Lung (tissue), 12 donors: Measurements from ENCODE around the gene PLIN5. TPM values are rescaled to one million over a fixed set of nuclear protein-coding genes. Genes with fewer than 3 reads are reported as not detected.

Experiments used
- ATAC-seq: fragments of 200-7000 bp; cut with Tn5 transposase; one replicate; pipeline ENCODE4 v1.9.1; 2020; ENCODE audit warnings: moderate number of reproducible peaks; ENCODE audit not compliant: insufficient read depth, low FRiP score
- DNase-seq, 3 donors: peaks; one replicate each; pipeline ENCODE4 v3.0.0-alpha.2; 2013 to 2017
- H3K27ac ChIP-seq, 2 donors: one replicate each; pipeline ENCODE4 v1.5.1; 2013; ENCODE audit warnings: mild to moderate bottlenecking in 2 of 2, moderate library complexity in 2 of 2, control low read depth in 1 of 2, inconsistent platforms in 1 of 2, low read depth in 1 of 2, low read length in 1 of 2
- H3K27me3 ChIP-seq, 3 donors: one replicate each; pipeline ENCODE4 v1.5.1; 2013; ENCODE audit warnings: low read length in 2 of 3; ENCODE audit not compliant: control insufficient read depth in 3 of 3, insufficient read depth in 3 of 3
- H3K36me3 ChIP-seq, 4 donors: one replicate each; pipeline ENCODE4 v1.5.1; 2013; ENCODE audit warnings: low read length in 4 of 4, mild to moderate bottlenecking in 1 of 4, moderate library complexity in 1 of 4; ENCODE audit not compliant: control insufficient read depth in 4 of 4, insufficient read depth in 4 of 4
- H3K4me1 ChIP-seq, 5 donors: one replicate each; pipeline ENCODE4 v1.5.1; 2013; ENCODE audit warnings: low read length in 5 of 5, mild to moderate bottlenecking in 2 of 5, moderate library complexity in 1 of 5; ENCODE audit not compliant: control insufficient read depth in 5 of 5, insufficient read depth in 5 of 5
- H3K4me3 ChIP-seq: one replicate; pipeline ENCODE4 v1.5.1; 2013; ENCODE audit warnings: mild to moderate bottlenecking, control low read depth, moderate library complexity
- H3K9ac ChIP-seq, 2 donors: one replicate each; pipeline ENCODE4 v1.5.1; 2013; ENCODE audit warnings: low read length in 2 of 2, control low read depth in 1 of 2; ENCODE audit not compliant: insufficient read depth in 1 of 2
- H3K9me3 ChIP-seq, 4 donors: one replicate each; pipeline ENCODE4 v1.5.1; 2013; ENCODE audit warnings: low read length in 3 of 4, mild to moderate bottlenecking in 1 of 4, moderate library complexity in 1 of 4; ENCODE audit not compliant: control insufficient read depth in 4 of 4, insufficient read depth in 3 of 4
- WGBS, 2 donors: extraction: QIAGEN DNeasy Blood & Tissue Kit; methylation state at CpG; one replicate each; pipeline ENCODE4 v1.1.7; 2013; 5-methylcytosine and 5-hydroxymethylcytosine counted together
- polyA plus RNA-seq, 2 donors: library from polyadenylated mRNA; stranded (reverse); fragments of 200-250 nt; gene quantifications; one replicate each; pipeline ENCODE4 v1.2.1, GENCODE V29; 2013
- total RNA-seq, 2 donors: library from RNA; depleted of rRNA in 1 of 2; stranded (reverse); fragments of >200 nt in 1 of 2; gene quantifications; one replicate each; pipeline ENCODE4 v1.2.1, GENCODE V29; 2014 to 2021
- TF ChIP-seq, protein P1 (sequence below): IDR thresholded peaks from 2 replicates; pipeline ENCODE4 v1.5.1; 2012; ENCODE audit warnings: mild to moderate bottlenecking; ENCODE audit errors: control extremely low read depth, extremely low read depth
- donor health status: control.
- donor health status: control.
- donor health status: Bipolar disorder and iron deficiency.
- donor health status: healthy.
- donor health status: DM: yes; HTN: yes; CAD: no.

Gene PLIN5
- total and polyA plus RNA-seq, 4 donors = 7.5 to 37.3 (median 24.5) TPM

DNA sequence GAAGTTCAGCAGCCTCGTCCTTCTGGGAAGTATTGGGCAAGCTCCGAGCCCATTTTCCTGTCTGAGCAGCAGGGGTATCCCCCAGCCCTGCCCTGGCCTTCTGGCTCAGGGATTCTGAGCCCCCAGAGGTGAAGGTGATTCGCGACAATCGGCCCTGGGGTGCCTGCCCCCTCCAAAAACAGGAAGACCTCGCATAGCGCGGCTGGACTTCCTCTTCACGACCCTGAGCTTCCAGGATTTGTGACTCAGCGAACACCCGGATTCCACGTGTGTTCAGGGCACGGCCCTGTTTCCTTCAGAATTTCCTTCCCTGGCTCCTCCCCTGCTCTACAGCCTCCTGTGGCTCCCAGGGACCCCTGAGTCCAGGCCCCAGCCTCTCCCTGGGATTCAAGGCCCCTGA is 24.5 kb upstream of the PLIN5 start, which contains the start of gene SEMA6B:
Gene SEMA6B (minus strand): TSS at position 116 of the 400 bp plus-strand sequence. CDS start 1,227 bp downstream, outside the sequence.
- H3K4me1 ChIP-seq = peaks cover 0 to 6% (median 0%) of the 10 kb centered on the region in 5 donors
- peaks cover 0 to 5% (median 0%) of the 10 kb centered on the region in 4 donors for H3K36me3 ChIP-seq
- TF ChIP-seq, protein P1, sequence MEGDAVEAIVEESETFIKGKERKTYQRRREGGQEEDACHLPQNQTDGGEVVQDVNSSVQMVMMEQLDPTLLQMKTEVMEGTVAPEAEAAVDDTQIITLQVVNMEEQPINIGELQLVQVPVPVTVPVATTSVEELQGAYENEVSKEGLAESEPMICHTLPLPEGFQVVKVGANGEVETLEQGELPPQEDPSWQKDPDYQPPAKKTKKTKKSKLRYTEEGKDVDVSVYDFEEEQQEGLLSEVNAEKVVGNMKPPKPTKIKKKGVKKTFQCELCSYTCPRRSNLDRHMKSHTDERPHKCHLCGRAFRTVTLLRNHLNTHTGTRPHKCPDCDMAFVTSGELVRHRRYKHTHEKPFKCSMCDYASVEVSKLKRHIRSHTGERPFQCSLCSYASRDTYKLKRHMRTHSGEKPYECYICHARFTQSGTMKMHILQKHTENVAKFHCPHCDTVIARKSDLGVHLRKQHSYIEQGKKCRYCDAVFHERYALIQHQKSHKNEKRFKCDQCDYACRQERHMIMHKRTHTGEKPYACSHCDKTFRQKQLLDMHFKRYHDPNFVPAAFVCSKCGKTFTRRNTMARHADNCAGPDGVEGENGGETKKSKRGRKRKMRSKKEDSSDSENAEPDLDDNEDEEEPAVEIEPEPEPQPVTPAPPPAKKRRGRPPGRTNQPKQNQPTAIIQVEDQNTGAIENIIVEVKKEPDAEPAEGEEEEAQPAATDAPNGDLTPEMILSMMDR = no peak
- H3K27ac ChIP-seq = peak within 1 kb of the TSS; percentile 68 to 69
- no peaks in the 10 kb centered on the region for H3K27me3 ChIP-seq
- H3K9me3 ChIP-seq = no peaks in the 10 kb centered on the region
- no peak within 1 kb of the TSS for H3K9ac ChIP-seq
- ATAC-seq (no peak), DNase-seq (peak in 2 of 3 donors; percentile 17 to 31)
- H3K4me3 ChIP-seq = peak within 1 kb of the TSS; percentile 58
- WGBS, 2 donors = 8 to 34% methylated on average over 13 of the region's 13 CpGs

DNA sequence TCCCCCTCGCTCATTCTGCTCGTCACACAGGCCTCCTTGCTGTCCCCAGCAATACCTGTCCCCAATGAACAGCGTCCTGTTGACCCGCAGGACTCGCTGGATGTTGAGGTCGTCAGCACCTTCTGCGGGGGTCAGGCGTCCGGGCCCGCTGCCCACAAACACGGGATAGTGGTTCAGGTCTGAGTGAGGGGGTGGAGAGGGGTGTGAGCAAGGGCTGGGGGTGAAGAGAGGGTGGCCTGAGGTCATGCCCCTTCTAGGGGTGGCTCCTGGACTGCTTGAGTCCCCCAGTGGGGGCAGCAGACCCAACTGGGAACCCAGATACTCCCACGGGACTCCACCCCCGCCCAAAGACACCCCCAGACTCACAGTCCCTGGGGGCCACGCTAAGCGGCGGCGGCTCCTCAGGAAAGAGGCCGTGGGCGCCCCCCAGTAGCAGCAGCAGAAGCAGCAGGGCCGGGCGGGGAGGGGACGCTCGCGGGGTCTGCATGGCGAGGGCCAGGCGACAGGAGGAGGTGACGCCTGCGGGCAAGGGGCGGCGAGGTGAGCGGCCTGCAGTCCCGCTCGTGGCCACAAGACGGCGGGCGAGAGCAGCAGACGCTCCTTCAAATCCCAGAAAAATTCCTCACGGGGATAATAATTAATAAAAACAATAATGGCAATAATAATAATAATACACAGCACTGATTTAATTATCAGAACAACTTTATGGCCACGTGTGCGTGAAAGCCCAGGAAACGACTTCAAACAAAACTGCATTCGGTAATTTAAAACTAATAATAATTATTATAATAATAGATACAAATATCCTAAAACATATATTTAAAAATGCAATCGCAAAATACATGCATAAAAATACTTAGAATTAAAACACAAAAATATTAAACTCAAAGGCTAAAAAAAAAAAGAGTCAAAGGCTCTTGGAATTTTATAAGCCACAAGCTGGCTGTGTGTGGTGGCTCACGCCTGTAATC is 23.2 kb upstream of the PLIN5 start:
- H3K9ac ChIP-seq = no peak overlapping the region
- TF ChIP-seq, protein P1 = peak; percentile 83

GRCh38 chr19:4557144-4557970 is 22.3 kb upstream of the PLIN5 start:
- H3K9ac ChIP-seq = no peak overlapping the region
- H3K27me3 ChIP-seq = no peaks in the 10 kb centered on the region
- no peak overlapping the region for H3K27ac ChIP-seq
- no peaks in the 10 kb centered on the region for H3K9me3 ChIP-seq
- peak overlapping the region; percentile 43 for H3K4me3 ChIP-seq
- TF ChIP-seq, protein P1 = no peak
- DNase-seq = no peak
- H3K36me3 ChIP-seq = peaks cover 0 to 16% (median 0%) of the 10 kb centered on the region in 4 donors
- 84 to 87% methylated on average over 33 of the region's 33 CpGs for WGBS, 2 donors
- H3K4me1 ChIP-seq = peaks cover 0 to 5% (median 0%) of the 10 kb centered on the region in 5 donors
- ATAC-seq = no peak

More for the DNA sequence above, 23.2 kb upstream of the PLIN5 start:
- Histone ChIP-seq H3K9me3 (no peaks in the 10 kb centered on the region), H3K4me3 (peak overlapping the region; percentile 43), H3K27ac (no peak overlapping the region), H3K4me1 (peaks cover 0 to 6% (median 0%) of the 10 kb centered on the region in 5 donors), H3K27me3 (no peaks in the 10 kb centered on the region), H3K36me3 (peaks cover 0 to 11% (median 0%) of the 10 kb centered on the region in 4 donors)
- ATAC-seq = no peak
- DNase-seq = peak in 2 of 3 donors; percentile 31 to 47
- WGBS, 2 donors = 29 to 30% methylated on average over 35 to 44 of the region's 44 CpGs
